ENCODE data around the gene KCNIP3.

GRCh38 chr2:95351598-95351915, 54.4 kb downstream of the KCNIP3 start:
- no peak for TF ChIP-seq CTCF (IDR thresholded peaks at IDR 0.05)
- no peak for TF ChIP-seq POLR2A (IDR thresholded peaks at IDR 0.05)
- TF ChIP-seq POLR2AphosphoS5 (IDR thresholded peaks at IDR 0.05; ENCODE audit: insufficient read depth in 1 of 2, low read depth in 1 of 2): no peak

Measured in vagina (tissue), 2 donors.